Measurements from ENCODE around the gene PHF5A. TPM values are rescaled to one million over a fixed set of nuclear protein-coding genes. Genes with fewer than 3 reads are reported as not detected.

PHF5A gene
- total and polyA plus RNA-seq, 8 donors = 30.3 to 54.7 (median 46.1) TPM

GRCh38 chr22:41448189-41448808, 20.2 kb downstream of the PHF5A start:
- intact Hi-C loops (cut with DNase I) = no loop called here
- peaks cover 3 to 12% of the 10 kb centered on the region in 2 donors for H3K4me1 ChIP-seq
- no peaks in the 10 kb centered on the region for H3K9me3 ChIP-seq
- peak; percentile 76 for ATAC-seq
- peak; percentile 94 to 99 (median 98) for DNase-seq
- H3K36me3 ChIP-seq = peaks cover 0 to 1% of the 10 kb centered on the region in 2 donors
- TF ChIP-seq CTCF (IDR thresholded peaks at IDR 0.05) = no peak
- peak overlapping the region; percentile 99 for H3K27ac ChIP-seq
- no peaks in the 10 kb centered on the region for H3K27me3 ChIP-seq
- H3K4me3 ChIP-seq = peak overlapping the region; percentile 95 to 98

- DNase-seq (peak; percentile 65 to 90 (median 81)), ATAC-seq (peak; percentile 38)
- Histone ChIP-seq H3K4me1 (peaks cover 7 to 19% of the 10 kb centered on the region in 2 donors), H3K9me3 (no peaks in the 10 kb centered on the region), H3K27ac (peak overlapping the region; percentile 99), H3K27me3 (no peaks in the 10 kb centered on the region), H3K4me3 (peak overlapping the region; percentile 95 to 98), H3K36me3 (peaks cover 0 to 7% of the 10 kb centered on the region in 2 donors)
- intact Hi-C loops (cut with DNase I) = no loop called here
- no peak for TF ChIP-seq CTCF (IDR thresholded peaks at IDR 0.05)
Observed at GRCh38 chr22:41447435-41448188, 20.9 kb downstream of the PHF5A start.

- H3K36me3 ChIP-seq = peaks cover 0 to 7% of the 10 kb centered on the region in 2 donors
- intact Hi-C loops (cut with DNase I) = no loop called here
- ATAC-seq = peak; percentile 79
Observed at GRCh38 chr22:41446639-41447434, 21.7 kb downstream of the PHF5A start, which contains the start of gene TOB2. TOB2 (minus strand) TSS chr22:41446801; CDS start chr22:41437345, 9,456 bp downstream.

DNA sequence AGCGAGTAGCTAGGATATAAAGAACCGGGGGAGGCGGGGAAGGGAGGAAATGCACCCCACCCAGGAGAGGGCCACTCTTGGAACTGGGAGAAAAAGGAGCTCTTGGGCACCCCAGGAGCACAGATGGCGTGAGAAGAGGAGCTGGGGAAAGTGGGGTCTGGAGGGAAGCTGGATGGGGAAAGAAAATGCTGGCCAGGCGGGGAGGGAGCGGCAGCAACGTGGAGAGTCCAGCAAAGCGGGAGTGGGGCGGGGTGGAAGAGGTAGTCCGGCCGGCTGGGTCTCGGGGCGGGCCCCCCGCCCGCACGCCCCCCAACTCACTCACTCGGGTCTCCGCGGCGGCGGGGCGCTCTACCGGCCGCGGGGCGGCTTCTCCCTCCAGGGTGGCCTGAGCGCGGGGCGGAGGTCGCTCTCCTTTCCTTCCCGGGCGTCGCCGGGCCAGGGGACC, 22.4 kb downstream of the PHF5A start:
- intact Hi-C loops (cut with DNase I) = no loop called here

More at GRCh38 chr22:41446639-41447434, 21.7 kb downstream of the PHF5A start, which contains the start of gene TOB2:
- no peak for TF ChIP-seq CTCF (IDR thresholded peaks at IDR 0.05)
- Histone ChIP-seq H3K4me3 (peak within 1 kb of the TSS; percentile 95 to 98), H3K27me3 (no peaks in the 10 kb centered on the region), H3K4me1 (peaks cover 7 to 27% of the 10 kb centered on the region in 2 donors), H3K27ac (peak within 1 kb of the TSS; percentile 99), H3K9me3 (no peaks in the 10 kb centered on the region)
- peak; percentile 93 to 99 (median 96) for DNase-seq

More for the DNA sequence above, 22.4 kb downstream of the PHF5A start:
- H3K36me3 ChIP-seq = peaks cover 0 to 14% of the 10 kb centered on the region in 2 donors
- peak in 3 of 4 donors; percentile 23 to 88 (median 46) for DNase-seq
- peaks cover 7 to 31% of the 10 kb centered on the region in 2 donors for H3K4me1 ChIP-seq
- no peak for TF ChIP-seq CTCF (IDR thresholded peaks at IDR 0.05)
- H3K9me3 ChIP-seq = no peaks in the 10 kb centered on the region
- H3K27me3 ChIP-seq = no peaks in the 10 kb centered on the region
- no peak for ATAC-seq
- H3K27ac ChIP-seq = peak overlapping the region; percentile 99
- H3K4me3 ChIP-seq = peak overlapping the region; percentile 95 to 98
